Measurements from ENCODE around the gene NOTO.
"Not testable (repeated sequence)": the region's sequence is repeated elsewhere in the genome, so short reads cannot be mapped to it uniquely, and the experiment has no call there.

The NOTO gene

GRCh38 chr2:73202156-73203054, at the start of gene NOTO:
Gene NOTO (plus strand): TSS chr2:73202574. CDS start chr2:73202667, 93 bp downstream.
- DNase-seq (ENCODE audit: low spot score): peak; percentile 64

GRCh38 chr2:73156539-73157124, 45.7 kb upstream of the NOTO start:
- DNase-seq (ENCODE audit: low spot score): peak; percentile 84

- DNase-seq (ENCODE audit: low spot score): no peak
Measured at GRCh38 chr2:73162856-73163391, 39.5 kb upstream of the NOTO start.

- peak; percentile 89 for DNase-seq (ENCODE audit: low spot score)
Measured at GRCh38 chr2:73163483-73164367, 38.6 kb upstream of the NOTO start.

- not testable (repeated sequence) for DNase-seq (ENCODE audit: low spot score)
Measured at GRCh38 chr2:73165978-73166377, 36.4 kb upstream of the NOTO start.

GRCh38 chr2:73166813-73167212, 35.6 kb upstream of the NOTO start:
- DNase-seq (ENCODE audit: low spot score): not testable (repeated sequence)

- not testable (repeated sequence) for DNase-seq (ENCODE audit: low spot score)
Measured at GRCh38 chr2:73168348-73168747, 34.0 kb upstream of the NOTO start.

- not testable (repeated sequence) for DNase-seq (ENCODE audit: low spot score)
Measured at GRCh38 chr2:73170341-73170740, 32.0 kb upstream of the NOTO start.

- DNase-seq (ENCODE audit: low spot score): no peak
Measured at GRCh38 chr2:73172963-73173362, 29.4 kb upstream of the NOTO start.

- no peak for DNase-seq (ENCODE audit: low spot score)
Measured at GRCh38 chr2:73173781-73174180, 28.6 kb upstream of the NOTO start.

GRCh38 chr2:73174244-73174643, 28.1 kb upstream of the NOTO start:
- no peak for DNase-seq (ENCODE audit: low spot score)

- no peak for DNase-seq (ENCODE audit: low spot score)
Measured at GRCh38 chr2:73174941-73175662, 27.3 kb upstream of the NOTO start.

GRCh38 chr2:73175663-73176204, 26.6 kb upstream of the NOTO start:
- peak; percentile 73 for DNase-seq (ENCODE audit: low spot score)

- DNase-seq (ENCODE audit: low spot score): no peak
Measured at GRCh38 chr2:73176205-73176880, 26.0 kb upstream of the NOTO start.

GRCh38 chr2:73176881-73177644, 25.3 kb upstream of the NOTO start:
- peak; percentile 97 for DNase-seq (ENCODE audit: low spot score)

- DNase-seq (ENCODE audit: low spot score): peak; percentile 54
Measured at GRCh38 chr2:73177645-73178255, 24.6 kb upstream of the NOTO start.

GRCh38 chr2:73185965-73186364, 16.4 kb upstream of the NOTO start:
- DNase-seq (ENCODE audit: low spot score): no peak

GRCh38 chr2:73187549-73187948, 14.8 kb upstream of the NOTO start:
- DNase-seq (ENCODE audit: low spot score): no peak

- no peak for DNase-seq (ENCODE audit: low spot score)
Measured at GRCh38 chr2:73197579-73197978, 4.8 kb upstream of the NOTO start.
